GM19452 (cell line): ENCODE data around the gene SPHK2.

Experiments
- ATAC-seq: cut with Tn5 transposase; IDR thresholded peaks from one replicate; pipeline ENCODE4 v1.9.1; 2021; ENCODE audit not compliant: unreplicated experiment

The SPHK2 gene

GRCh38 chr19:48635966-48636858 lies 16.9 kb downstream of the SPHK2 start:
- no peak for ATAC-seq

- no peak for ATAC-seq
These were observed 17.6 kb downstream of the SPHK2 start, which contains the start of gene DBP for GRCh38 chr19:48636859-48637448. TSS of gene DBP (minus strand) at chr19:48637379. CDS start at chr19:48636994, 385 bp downstream.

- peak; percentile 71 for ATAC-seq
These were observed 18.2 kb downstream of the SPHK2 start for GRCh38 chr19:48637449-48637947.

GRCh38 chr19:48637948-48638830 lies 18.9 kb downstream of the SPHK2 start:
- ATAC-seq = peak; percentile 6

- no peak for ATAC-seq
These were observed 19.6 kb downstream of the SPHK2 start for GRCh38 chr19:48638831-48639381.

GRCh38 chr19:48639483-48640375 lies 20.4 kb downstream of the SPHK2 start:
- no peak for ATAC-seq

GRCh38 chr19:48641850-48642249 lies 22.5 kb downstream of the SPHK2 start:
- no peak for ATAC-seq

- no peak for ATAC-seq
These were observed 23.6 kb downstream of the SPHK2 start for GRCh38 chr19:48642862-48643261.

GRCh38 chr19:48644355-48644754 lies 25.0 kb downstream of the SPHK2 start:
- ATAC-seq = no peak

GRCh38 chr19:48644839-48645619 lies 25.7 kb downstream of the SPHK2 start:
- ATAC-seq = no peak

GRCh38 chr19:48645620-48646000 lies 26.3 kb downstream of the SPHK2 start:
- no peak for ATAC-seq

- peak; percentile 63 for ATAC-seq
These were observed 26.9 kb downstream of the SPHK2 start, which contains the start of gene CA11 for GRCh38 chr19:48646001-48646721. TSS of gene CA11 (minus strand) at chr19:48646187. CDS start at chr19:48645632, 555 bp downstream.

GRCh38 chr19:48646722-48647216 lies 27.5 kb downstream of the SPHK2 start:
- no peak for ATAC-seq

GRCh38 chr19:48648134-48648533 lies 28.8 kb downstream of the SPHK2 start:
- ATAC-seq = no peak

- ATAC-seq = no peak
These were observed 31.8 kb downstream of the SPHK2 start for GRCh38 chr19:48650974-48651682.

- ATAC-seq = no peak
These were observed 32.4 kb downstream of the SPHK2 start for GRCh38 chr19:48651683-48652048.

- ATAC-seq = no peak
These were observed 35.2 kb downstream of the SPHK2 start for GRCh38 chr19:48654299-48655059.
